Kidney (tissue), 14 donors: ENCODE measurements around the gene CAGE1. TPM values are rescaled to one million over a fixed set of nuclear protein-coding genes. Genes with fewer than 3 reads are reported as not detected.
A peak's percentile ranks its signal among the peaks of the same experiment; 100 is the strongest.

Experiments
- DNase-seq, 5 donors: peaks; one replicate each; pipeline ENCODE4 v3.0.0-alpha.2; 2013 to 2020
- FAIRE-seq: peaks from 2 replicates; lab custom pipeline; 2012; peaks lifted over from hg19 to GRCh38; lab: Jason Lieb, UNC
- H3K27ac ChIP-seq, 2 donors: one replicate each; pipeline ENCODE4 v1.7.0; 2013; ENCODE audit warnings: low read depth in 2 of 2, low read length in 2 of 2, inconsistent platforms in 1 of 2
- H3K27me3 ChIP-seq: one replicate; pipeline ENCODE4 v1.7.1; 2013; ENCODE audit warnings: low read length, inconsistent platforms; ENCODE audit not compliant: control insufficient read depth, insufficient read depth
- H3K36me3 ChIP-seq, 3 donors: one replicate each; pipeline versions ENCODE4 v1.7.0 to v1.7.1; 2013; ENCODE audit warnings: low read length in 3 of 3, control low read depth in 1 of 3, inconsistent platforms in 1 of 3; ENCODE audit not compliant: insufficient read depth in 3 of 3, control insufficient read depth in 2 of 3
- H3K4me1 ChIP-seq, 3 donors: one replicate each; pipeline versions ENCODE4 v1.7.0 to v1.7.1; 2013; ENCODE audit warnings: low read length in 3 of 3, inconsistent platforms in 1 of 3, low read depth in 1 of 3; ENCODE audit not compliant: control insufficient read depth in 2 of 3, insufficient read depth in 2 of 3
- H3K4me3 ChIP-seq, 3 donors: one replicate each; pipeline versions ENCODE4 v1.7.0 to v1.8.1; 2013; ENCODE audit warnings: low read length in 3 of 3, control low read depth in 1 of 3, inconsistent platforms in 1 of 3
- H3K9ac ChIP-seq, 3 donors: one replicate each; pipeline versions ENCODE4 v1.7.0 to v1.7.1; 2013; ENCODE audit warnings: low read length in 3 of 3, control low read depth in 1 of 3, inconsistent platforms in 1 of 3
- H3K9me3 ChIP-seq, 3 donors: one replicate each; pipeline versions ENCODE4 v1.7.0 to v1.7.1; 2013; ENCODE audit warnings: low read length in 3 of 3, control low read depth in 1 of 3, inconsistent platforms in 1 of 3; ENCODE audit not compliant: control insufficient read depth in 2 of 3, insufficient read depth in 1 of 3
- intact Hi-C: fragments of 100-400 bp; cut with DNase I; formaldehyde crosslinking; loops from one replicate; pipeline ENCODE4 v1.11.1; 2022
- polyA plus RNA-seq: library from polyadenylated mRNA; stranded (reverse); fragments of 350-450 nt; fragmentation: Illumina TruSeq; extraction: RNeasy Lipid Tissue Mini Kit (QIAGEN cat#74804); gene quantifications from one replicate; pipeline ENCODE4 v1.2.3, GENCODE V29; 2014; ENCODE audit warnings: low read depth, low replicate concordance; ENCODE audit not compliant: insufficient read depth
- total RNA-seq: library from RNA; stranded (reverse); fragmentation: NEBNext Ultra II Directional; extraction: Animal tissue kit (Norgen Biotek cat#: 25700); gene quantifications from one replicate; pipeline ENCODE4 v1.2.1, GENCODE V29; 2021
- TF ChIP-seq, protein P1 (sequence below): IDR thresholded peaks from 3 replicates; pipeline ENCODE4 v1.5.1; 2012; ENCODE audit warnings: mild to moderate bottlenecking, moderate library complexity, borderline replicate concordance; ENCODE audit not compliant: insufficient read depth; ENCODE audit errors: extremely low read depth
- donor health status: control.
- donor health status: control.
- donor health status: control.
- donor health status: control.
- donor health status: control.
- donor health status: DM: yes; HTN: yes; CAD: no.
- donor health status: Normal renal cell carcinoma (clear cell type).

CAGE1 gene
- total and polyA plus RNA-seq, 2 donors from 2014 or later: not detected

DNA sequence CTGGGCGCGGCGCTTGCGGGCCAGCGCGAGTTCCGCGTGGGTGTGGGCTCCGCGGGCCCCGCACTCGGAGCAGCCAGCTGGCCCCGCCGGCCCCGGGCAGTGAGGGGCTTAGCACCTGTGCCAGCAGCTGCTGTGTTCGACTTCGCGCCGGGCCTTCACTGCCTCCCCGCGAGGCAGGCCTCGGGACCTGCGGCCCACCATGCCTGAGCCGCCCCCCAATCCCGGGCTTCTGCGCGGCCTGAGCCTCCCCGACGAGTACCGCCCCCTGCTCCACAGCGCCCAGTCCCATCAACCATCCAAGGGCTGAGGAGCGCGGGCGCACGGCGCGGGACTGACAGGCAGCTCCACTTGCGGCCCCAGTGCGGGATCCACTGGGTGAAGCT lies 36.3 kb upstream of the CAGE1 start:
- TF ChIP-seq, protein P1, sequence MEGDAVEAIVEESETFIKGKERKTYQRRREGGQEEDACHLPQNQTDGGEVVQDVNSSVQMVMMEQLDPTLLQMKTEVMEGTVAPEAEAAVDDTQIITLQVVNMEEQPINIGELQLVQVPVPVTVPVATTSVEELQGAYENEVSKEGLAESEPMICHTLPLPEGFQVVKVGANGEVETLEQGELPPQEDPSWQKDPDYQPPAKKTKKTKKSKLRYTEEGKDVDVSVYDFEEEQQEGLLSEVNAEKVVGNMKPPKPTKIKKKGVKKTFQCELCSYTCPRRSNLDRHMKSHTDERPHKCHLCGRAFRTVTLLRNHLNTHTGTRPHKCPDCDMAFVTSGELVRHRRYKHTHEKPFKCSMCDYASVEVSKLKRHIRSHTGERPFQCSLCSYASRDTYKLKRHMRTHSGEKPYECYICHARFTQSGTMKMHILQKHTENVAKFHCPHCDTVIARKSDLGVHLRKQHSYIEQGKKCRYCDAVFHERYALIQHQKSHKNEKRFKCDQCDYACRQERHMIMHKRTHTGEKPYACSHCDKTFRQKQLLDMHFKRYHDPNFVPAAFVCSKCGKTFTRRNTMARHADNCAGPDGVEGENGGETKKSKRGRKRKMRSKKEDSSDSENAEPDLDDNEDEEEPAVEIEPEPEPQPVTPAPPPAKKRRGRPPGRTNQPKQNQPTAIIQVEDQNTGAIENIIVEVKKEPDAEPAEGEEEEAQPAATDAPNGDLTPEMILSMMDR: no peak
- Histone ChIP-seq H3K9ac (no peak overlapping the region), H3K36me3 (no peaks in the 10 kb centered on the region), H3K4me3 (no peak overlapping the region), H3K27me3 (no peaks in the 10 kb centered on the region), H3K4me1 (no peaks in the 10 kb centered on the region), H3K9me3 (no peaks in the 10 kb centered on the region), H3K27ac (no peak overlapping the region)
- DNase-seq (peak in 1 of 5 donors; percentile 78), FAIRE-seq (no peak)
- intact Hi-C loops: no loop called here

- DNase-seq (peak in 2 of 5 donors; percentile 21 to 45), FAIRE-seq (no peak)
- Histone ChIP-seq H3K4me3 (no peak overlapping the region), H3K36me3 (no peaks in the 10 kb centered on the region), H3K9me3 (no peaks in the 10 kb centered on the region), H3K4me1 (no peaks in the 10 kb centered on the region), H3K9ac (no peak overlapping the region), H3K27me3 (no peaks in the 10 kb centered on the region), H3K27ac (no peak overlapping the region)
- TF ChIP-seq, protein P1: peak; percentile 48
- intact Hi-C loops: no loop called here
Observed at GRCh38 chr6:7424967-7425807, 35.6 kb upstream of the CAGE1 start.

- no peak for DNase-seq
- intact Hi-C loops: no loop called here
- Histone ChIP-seq H3K36me3 (no peaks in the 10 kb centered on the region), H3K9me3 (no peaks in the 10 kb centered on the region), H3K4me1 (no peaks in the 10 kb centered on the region), H3K4me3 (no peak overlapping the region), H3K9ac (no peak overlapping the region), H3K27ac (no peak overlapping the region), H3K27me3 (no peaks in the 10 kb centered on the region)
- TF ChIP-seq, protein P1: no peak
- FAIRE-seq: no peak
Observed at GRCh38 chr6:7424058-7424457, 34.5 kb upstream of the CAGE1 start.

DNA sequence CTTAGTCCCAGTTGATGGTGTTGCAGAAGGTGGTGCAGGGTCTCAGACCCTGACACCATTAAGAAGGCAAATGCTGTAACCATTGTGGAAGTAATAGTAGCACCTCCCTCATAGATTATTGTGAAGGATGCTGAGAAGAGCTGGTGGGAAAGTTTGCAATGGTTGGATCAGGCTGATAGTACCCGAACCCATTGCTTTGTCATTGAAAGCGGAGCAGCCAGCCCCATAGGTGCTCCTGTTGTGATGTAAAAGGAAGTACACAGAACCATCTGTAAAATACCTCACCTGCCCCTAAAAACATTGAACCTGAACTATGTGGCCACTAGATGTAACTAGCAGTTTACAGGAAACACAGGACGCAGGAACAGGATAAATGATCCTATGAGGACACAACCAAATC lies 31.5 kb upstream of the CAGE1 start:
- FAIRE-seq (no peak), DNase-seq (no peak)
- Histone ChIP-seq H3K36me3 (peaks cover 0 to 6% (median 0%) of the 10 kb centered on the region in 3 donors), H3K9ac (no peak overlapping the region), H3K27ac (no peak overlapping the region), H3K9me3 (no peaks in the 10 kb centered on the region), H3K4me3 (no peak overlapping the region), H3K27me3 (no peaks in the 10 kb centered on the region), H3K4me1 (no peaks in the 10 kb centered on the region)
- intact Hi-C loops: no loop called here
- TF ChIP-seq, protein P1: no peak
